NCI-H345 treated with DMSO at 0.1 percent for 48 hours (cell line): ENCODE results near the gene MAP3K7.

Source experiments
- DNase-seq: peaks from one replicate; lab custom pipeline; 2025; ENCODE audit not compliant: unreplicated experiment; lab: John Stamatoyannopoulos, UW

Gene MAP3K7

GRCh38 chr6:90586836-90587638 is at the start of gene MAP3K7:
MAP3K7 (minus strand) TSS chr6:90587072; CDS start chr6:90586883, 189 bp downstream.
- peak; percentile 74 for DNase-seq

GRCh38 chr6:90631046-90631445 is 44.2 kb upstream of the MAP3K7 start:
- no peak for DNase-seq

GRCh38 chr6:90621581-90621980 is 34.7 kb upstream of the MAP3K7 start:
- no peak for DNase-seq

GRCh38 chr6:90619221-90619620 is 32.3 kb upstream of the MAP3K7 start:
- no peak for DNase-seq

- no peak for DNase-seq
These were observed 25.4 kb upstream of the MAP3K7 start for GRCh38 chr6:90612313-90612680.

GRCh38 chr6:90611543-90612312 is 24.9 kb upstream of the MAP3K7 start:
- DNase-seq: no peak

GRCh38 chr6:90610751-90611542 is 24.1 kb upstream of the MAP3K7 start:
- peak; percentile 38 for DNase-seq

- no peak for DNase-seq
These were observed 23.5 kb upstream of the MAP3K7 start for GRCh38 chr6:90610301-90610750.

- DNase-seq: no peak
These were observed 19.0 kb upstream of the MAP3K7 start for GRCh38 chr6:90605749-90606340.

- no peak for DNase-seq
These were observed 17.7 kb upstream of the MAP3K7 start for GRCh38 chr6:90604546-90604945.

- no peak for DNase-seq
These were observed 12.3 kb upstream of the MAP3K7 start for GRCh38 chr6:90599151-90599550.

GRCh38 chr6:90598192-90598951 is 11.5 kb upstream of the MAP3K7 start:
- no peak for DNase-seq

- no peak for DNase-seq
These were observed 10.2 kb upstream of the MAP3K7 start for GRCh38 chr6:90596967-90597539.

GRCh38 chr6:90595854-90596253 is 9.0 kb upstream of the MAP3K7 start:
- DNase-seq: no peak

- no peak for DNase-seq
These were observed 381 bp downstream of the MAP3K7 start for GRCh38 chr6:90586546-90586835.

- no peak for DNase-seq
These were observed 2.1 kb downstream of the MAP3K7 start for GRCh38 chr6:90584636-90585255.

GRCh38 chr6:90583836-90584481 is 2.9 kb downstream of the MAP3K7 start:
- no peak for DNase-seq

GRCh38 chr6:90583179-90583835 is 3.6 kb downstream of the MAP3K7 start:
- no peak for DNase-seq

GRCh38 chr6:90581146-90581545 is 5.7 kb downstream of the MAP3K7 start:
- no peak for DNase-seq
